ENCODE measurements around the gene TH. TPM values are rescaled to one million over a fixed set of nuclear protein-coding genes. Genes with fewer than 3 reads are reported as not detected.

TH gene
- total and polyA plus RNA-seq, 2 of the 4 experiments (the other 2 are of a cell fraction): 0.10 TPM; not detected in 1

GRCh38 chr11:2190657-2191471 is 19.2 kb upstream of the TH start:
- no peak overlapping the region for H3K14ac ChIP-seq (replicated peaks; ENCODE audit: low read depth, low read length)
- no peak overlapping the region for H3K9ac ChIP-seq (ENCODE audit: low read depth, low read length)
- no peaks in the 10 kb centered on the region for H3K36me3 ChIP-seq (ENCODE audit: control insufficient read depth, insufficient read depth, low read length)
- DNase-seq: no peak
- H3K79me1 ChIP-seq (ENCODE audit: low read depth in 1 of 2, low read length in 2 of 2): no peaks in the 10 kb centered on the region
- peak overlapping the region; percentile 19 for H2AFZ ChIP-seq (replicated peaks; ENCODE audit: low read length, poor library complexity)
- no peak overlapping the region for H3K56ac ChIP-seq (ENCODE audit: extremely low read depth, insufficient read depth, low read length)
- H4K91ac ChIP-seq (ENCODE audit: insufficient read depth, low read depth, low read length): no peak overlapping the region
- H2BK5ac ChIP-seq (ENCODE audit: low read depth, low read length, poor library complexity, severe bottlenecking): no peak overlapping the region
- in situ Hi-C loops (cut with MboI; ENCODE audit: low sequenced_read_pairs): loop anchor here (25.0 kb wide), 1 partner anchor 696 kb away; the partner anchor contains the start of gene CDKN1C
- H4K20me1 ChIP-seq (ENCODE audit: insufficient read depth, low read length): 0 out of 2 replicates have a peak, but pooled peaks cover 8% of the 10 kb centered on the region
- no peak overlapping the region for H2AK5ac ChIP-seq (ENCODE audit: low read depth, low read length)
- ATAC-seq (ENCODE audit: low read depth): no peak
- H2BK15ac ChIP-seq (ENCODE audit: low read depth, low read length): no peak overlapping the region
- no peak overlapping the region for H2BK120ac ChIP-seq (ENCODE audit: low read depth, low read length)
- H3K27me3 ChIP-seq (ENCODE audit: control insufficient read depth, insufficient read depth, low read length): peaks cover 33% of the 10 kb centered on the region
- ChIA-PET POLR2A (ENCODE audit: unreplicated experiment) (no interaction called here), CTCF (no interaction called here)
- dilution Hi-C loops (cut with HindIII; ENCODE audit: low sequenced_read_pairs, unreplicated experiment): no loop called here
- H3K4me1 ChIP-seq (ENCODE audit: control insufficient read depth, insufficient read depth, low read length): no peaks in the 10 kb centered on the region
- H2AK9ac ChIP-seq (replicated peaks; ENCODE audit: low read depth, low read length, poor library complexity): no peak overlapping the region
- no peak overlapping the region for H3K4me3 ChIP-seq (ENCODE audit: insufficient read depth, low read depth, low read length)
- no peak overlapping the region for H4K5ac ChIP-seq (ENCODE audit: low read depth, low read length)
- no peak overlapping the region for H2BK20ac ChIP-seq (ENCODE audit: low read depth, low read length)
- H3K9me1 ChIP-seq (ENCODE audit: insufficient read depth, low read length): peaks cover 7% of the 10 kb centered on the region
- TF ChIP-seq POLR2A (IDR thresholded peaks at IDR 0.05; ENCODE audit: low read depth, low read length) (no peak), RFX5 (IDR thresholded peaks at IDR 0.05; ENCODE audit: low read depth, low read length) (no peak), NFE2L2 (IDR thresholded peaks at IDR 0.05; ENCODE audit: low read depth, low read length) (no peak), ELK1 (IDR thresholded peaks at IDR 0.05; ENCODE audit: borderline replicate concordance, low read depth, low read length) (no peak), MAZ (IDR thresholded peaks at IDR 0.05; ENCODE audit: borderline replicate concordance, low read depth, low read length) (no peak), SMC3 (IDR thresholded peaks at IDR 0.05; ENCODE audit: low read depth, low read length) (no peak), MXI1 (IDR thresholded peaks at IDR 0.05; ENCODE audit: borderline replicate concordance, low read depth, low read length) (no peak), RCOR1 (IDR thresholded peaks at IDR 0.05; ENCODE audit: insufficient replicate concordance, low read length) (no peak), CTCF (conservative IDR thresholded peaks at IDR 0.05; ENCODE audit: low read depth, low read length) (no peak)
- no peak overlapping the region for H3K23ac ChIP-seq (ENCODE audit: low read depth, low read length)
- no peak overlapping the region for H3K4ac ChIP-seq (ENCODE audit: low read depth, low read length)
- 45% methylated on average over 20 of the region's 30 CpGs; no CpG with 5 or more reads in 1 of the 2 experiments for WGBS, 2 experiments (ENCODE audit: extremely low coverage in 2 of 2, insufficient read length in 1 of 2)
- H3K18ac ChIP-seq (ENCODE audit: low read depth, low read length): no peak overlapping the region
- intact Hi-C loops (cut with micrococcal nuclease): loop anchor here (10.0 kb wide), 1 partner anchor 704 kb away; no protein-coding TSS in a partner anchor
- no peak overlapping the region for H3K27ac ChIP-seq (ENCODE audit: insufficient read depth, low read length)
- no peaks in the 10 kb centered on the region for H3K9me3 ChIP-seq (ENCODE audit: control insufficient read depth, insufficient read depth, low read length)
- no TSS peak for BruUV-seq (replicated peaks)
- no peak overlapping the region for H3K4me2 ChIP-seq (ENCODE audit: low read depth, low read length)
- no peak overlapping the region for H4K8ac ChIP-seq (ENCODE audit: low read depth in 2 of 2, low read length in 2 of 2)
